Measurements from ENCODE around the gene CSH2.
"Not testable (repeated sequence)": the region's sequence is repeated elsewhere in the genome, so short reads cannot be mapped to it uniquely, and the experiment has no call there.

GRCh38 chr17:63917206-63917605 is 43.7 kb upstream of the CSH2 start:
- TF ChIP-seq, protein P1, sequence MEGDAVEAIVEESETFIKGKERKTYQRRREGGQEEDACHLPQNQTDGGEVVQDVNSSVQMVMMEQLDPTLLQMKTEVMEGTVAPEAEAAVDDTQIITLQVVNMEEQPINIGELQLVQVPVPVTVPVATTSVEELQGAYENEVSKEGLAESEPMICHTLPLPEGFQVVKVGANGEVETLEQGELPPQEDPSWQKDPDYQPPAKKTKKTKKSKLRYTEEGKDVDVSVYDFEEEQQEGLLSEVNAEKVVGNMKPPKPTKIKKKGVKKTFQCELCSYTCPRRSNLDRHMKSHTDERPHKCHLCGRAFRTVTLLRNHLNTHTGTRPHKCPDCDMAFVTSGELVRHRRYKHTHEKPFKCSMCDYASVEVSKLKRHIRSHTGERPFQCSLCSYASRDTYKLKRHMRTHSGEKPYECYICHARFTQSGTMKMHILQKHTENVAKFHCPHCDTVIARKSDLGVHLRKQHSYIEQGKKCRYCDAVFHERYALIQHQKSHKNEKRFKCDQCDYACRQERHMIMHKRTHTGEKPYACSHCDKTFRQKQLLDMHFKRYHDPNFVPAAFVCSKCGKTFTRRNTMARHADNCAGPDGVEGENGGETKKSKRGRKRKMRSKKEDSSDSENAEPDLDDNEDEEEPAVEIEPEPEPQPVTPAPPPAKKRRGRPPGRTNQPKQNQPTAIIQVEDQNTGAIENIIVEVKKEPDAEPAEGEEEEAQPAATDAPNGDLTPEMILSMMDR (IDR thresholded peaks at IDR 0.05) = not testable (repeated sequence)
- TF ChIP-seq EP300 (IDR thresholded peaks at IDR 0.05) = not testable (repeated sequence)

All from tibial nerve (tissue), 4 donors.